ENCODE data around the gene EIF3CL.
"Not testable (repeated sequence)": the region's sequence is repeated elsewhere in the genome, so short reads cannot be mapped to it uniquely, and the experiment has no call there.

Gene EIF3CL

GRCh38 chr16:28403220-28404072 lies at the start of gene EIF3CL:
EIF3CL (minus strand) TSS chr16:28403841; CDS start chr16:28403618, 223 bp downstream.
- DNase-seq = not testable (repeated sequence)

DNA sequence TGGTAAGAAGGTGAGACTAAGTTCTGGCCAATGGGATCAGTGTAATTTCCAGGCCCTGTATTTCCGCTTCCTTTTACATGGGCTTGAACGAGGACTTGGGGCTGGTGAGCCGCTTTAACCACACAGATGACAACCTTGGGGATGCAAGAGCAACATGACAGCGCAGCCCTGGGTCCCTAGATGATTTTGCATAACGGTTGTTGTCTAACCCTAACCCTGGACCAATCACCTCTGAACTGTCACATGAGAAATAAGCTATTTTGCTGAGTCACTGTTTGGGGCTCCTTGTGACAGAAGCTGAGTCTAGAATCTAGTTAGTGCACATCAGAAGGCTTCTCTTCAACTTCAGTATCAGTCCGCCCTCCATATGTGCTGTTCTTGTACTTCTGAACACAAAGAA lies 43.4 kb upstream of the EIF3CL start:
- DNase-seq = not testable (repeated sequence)

- not testable (repeated sequence) for DNase-seq
Measured at GRCh38 chr16:28446388-28446787, 42.7 kb upstream of the EIF3CL start.

DNA sequence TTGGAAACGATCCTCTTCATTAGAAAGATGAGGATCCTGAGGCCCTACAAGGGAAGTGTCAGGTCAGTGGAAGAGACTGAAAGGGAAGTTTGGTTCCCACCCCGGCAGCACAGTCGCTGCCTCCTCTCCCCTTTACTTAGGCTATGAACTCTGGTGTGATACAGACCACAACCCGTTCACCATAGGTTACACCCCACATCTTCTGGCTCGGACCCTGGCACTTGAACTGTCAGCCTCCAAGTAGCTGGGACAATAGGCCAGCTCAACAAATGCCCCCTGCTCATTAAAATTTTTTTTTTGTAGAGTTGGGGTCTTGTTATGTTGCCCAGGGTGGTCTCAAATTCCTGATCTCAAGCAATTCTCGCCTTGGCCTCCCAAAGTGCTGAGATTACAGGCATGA lies 40.3 kb upstream of the EIF3CL start:
- not testable (repeated sequence) for DNase-seq

GRCh38 chr16:28438899-28439298 lies 35.3 kb upstream of the EIF3CL start:
- DNase-seq = not testable (repeated sequence)

GRCh38 chr16:28435340-28435739 lies 31.7 kb upstream of the EIF3CL start:
- not testable (repeated sequence) for DNase-seq

DNA sequence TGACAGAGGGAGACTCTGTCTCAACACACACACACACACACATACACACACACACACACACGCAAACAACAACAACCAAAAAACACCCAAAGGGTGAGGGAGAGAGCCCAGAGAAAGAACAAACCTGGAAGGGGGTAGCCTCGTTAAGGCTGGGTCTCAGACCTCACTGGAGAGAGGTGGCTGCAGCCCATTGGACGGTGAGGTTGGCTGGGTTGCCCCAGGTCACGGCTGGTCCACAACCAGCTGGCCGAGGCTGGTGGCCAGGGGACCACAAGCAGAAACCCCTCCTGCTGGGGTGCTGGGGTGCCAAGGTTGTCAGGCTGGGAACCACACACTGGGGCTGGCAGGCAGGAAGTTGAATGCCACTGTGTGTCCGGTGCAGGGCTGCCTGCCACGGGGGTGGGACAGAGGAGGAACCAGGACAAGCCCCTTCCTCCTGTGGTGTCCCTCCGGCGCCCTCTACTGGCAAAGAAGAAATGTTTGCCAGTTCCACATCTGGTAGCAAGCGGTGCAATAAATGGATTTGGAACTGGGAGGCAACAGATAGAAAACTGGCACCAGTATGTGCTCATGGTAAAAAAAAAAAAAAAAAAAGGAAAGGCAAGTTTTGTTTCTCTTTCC lies 22.5 kb upstream of the EIF3CL start:
- DNase-seq = not testable (repeated sequence)

DNA sequence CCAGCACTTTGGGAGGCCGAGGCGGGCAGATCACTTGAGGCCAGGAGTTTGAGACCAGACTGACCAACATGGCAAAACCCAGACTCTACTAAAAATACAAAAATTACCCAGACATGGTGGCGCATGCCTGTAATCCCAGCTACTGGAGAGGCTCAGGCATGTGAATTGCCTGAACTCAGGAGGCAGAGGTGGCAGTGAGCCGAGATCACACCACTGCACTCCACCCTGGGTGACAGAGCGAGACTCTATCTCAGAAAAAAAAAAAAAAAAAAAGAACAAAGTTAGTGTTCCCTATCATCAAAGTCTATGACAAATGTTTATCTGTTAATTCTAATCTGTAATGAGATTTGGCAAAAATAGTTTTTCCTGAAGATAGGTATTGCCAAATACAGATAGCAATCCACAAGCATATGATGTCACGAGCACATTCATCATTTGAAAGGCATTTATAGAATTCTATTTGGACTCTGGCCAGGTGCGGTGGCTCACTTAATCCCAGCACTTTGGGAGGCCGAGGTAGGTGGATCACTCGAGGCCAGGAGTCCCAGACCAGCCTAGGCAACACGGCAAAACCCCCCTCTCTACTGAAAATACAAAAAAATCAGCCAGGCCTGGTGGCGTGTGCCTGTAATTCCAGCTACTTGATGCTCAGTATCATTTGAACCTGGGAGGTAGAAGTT lies 17.6 kb upstream of the EIF3CL start:
- DNase-seq = not testable (repeated sequence)

- DNase-seq = not testable (repeated sequence)
Measured at GRCh38 chr16:28417033-28417432, 13.4 kb upstream of the EIF3CL start.

GRCh38 chr16:28414530-28414929 lies 10.9 kb upstream of the EIF3CL start:
- DNase-seq = not testable (repeated sequence)

DNA sequence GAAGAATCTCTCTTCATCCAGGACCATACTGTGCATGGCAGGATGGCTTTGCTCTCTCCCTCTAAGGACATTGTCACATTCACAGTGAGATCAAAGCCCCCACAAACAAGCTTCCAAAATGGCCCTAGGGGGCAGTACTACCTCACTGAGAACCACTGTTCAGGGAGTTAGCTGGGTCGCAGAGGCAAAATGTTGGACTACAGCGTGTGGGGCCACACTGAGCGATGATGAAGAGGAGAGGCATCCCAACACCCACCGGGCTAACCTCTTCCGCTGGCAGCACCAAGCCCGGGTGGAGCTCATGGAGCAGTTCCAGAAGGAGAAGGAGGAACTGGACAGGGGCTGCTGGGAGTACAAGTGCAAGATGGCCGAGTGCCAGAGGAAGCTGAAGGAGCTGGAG lies 9.9 kb upstream of the EIF3CL start:
- not testable (repeated sequence) for DNase-seq

GRCh38 chr16:28392054-28392453 lies 11.6 kb downstream of the EIF3CL start:
- DNase-seq = not testable (repeated sequence)

GRCh38 chr16:28382177-28382867 lies 21.3 kb downstream of the EIF3CL start:
- DNase-seq = not testable (repeated sequence)

GRCh38 chr16:28377822-28378221 lies 25.8 kb downstream of the EIF3CL start:
- DNase-seq = not testable (repeated sequence)

DNA sequence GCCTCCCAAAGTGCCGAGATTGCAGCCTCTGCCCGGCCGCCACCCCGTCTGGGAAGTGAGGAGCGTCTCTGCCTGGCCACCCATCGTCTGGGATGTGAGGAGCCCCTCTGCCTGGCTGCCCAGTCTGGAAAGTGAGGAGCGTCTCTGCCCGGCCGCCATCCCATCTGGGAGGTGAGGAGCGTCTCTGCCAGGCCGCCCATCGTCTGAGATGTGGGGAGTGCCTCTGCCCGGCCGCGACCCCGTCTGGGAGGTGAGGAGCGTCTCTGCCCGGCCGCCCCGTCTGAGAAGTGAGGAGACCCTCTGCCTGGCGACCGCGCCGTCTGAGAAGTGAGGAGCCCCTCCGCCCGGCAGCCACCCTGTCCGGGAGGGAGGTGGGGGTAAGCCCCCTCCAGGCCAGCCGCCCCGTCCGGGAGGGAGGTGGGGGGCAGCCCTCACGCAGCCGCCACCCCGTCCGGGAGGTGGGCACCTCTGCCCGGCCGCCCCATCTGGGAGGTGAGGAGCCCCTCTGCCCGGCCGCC lies 26.5 kb downstream of the EIF3CL start:
- DNase-seq = not testable (repeated sequence)

GRCh38 chr16:28375115-28375514 lies 28.5 kb downstream of the EIF3CL start:
- not testable (repeated sequence) for DNase-seq

GRCh38 chr16:28374281-28374680 lies 29.4 kb downstream of the EIF3CL start:
- DNase-seq = not testable (repeated sequence)

DNA sequence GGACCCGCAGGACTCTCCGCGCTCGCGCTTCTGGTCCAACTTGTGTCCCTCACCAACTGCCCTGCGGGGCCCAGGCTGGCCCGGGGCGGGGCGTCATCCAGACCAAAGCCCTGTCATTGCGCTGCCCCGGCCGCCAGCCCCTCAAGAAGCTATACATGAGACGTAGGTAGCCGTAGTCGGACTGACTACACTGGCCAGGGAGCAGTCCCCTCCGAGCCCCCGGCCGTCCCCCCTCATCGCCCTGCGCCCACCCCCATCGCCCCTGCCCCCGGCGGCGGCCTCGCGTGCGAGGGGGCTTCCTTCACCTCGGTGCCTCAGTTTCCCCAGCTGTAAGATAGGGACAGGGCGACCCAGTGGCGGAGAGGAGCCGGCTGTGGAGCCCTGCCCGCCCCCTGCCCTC lies 35.7 kb downstream of the EIF3CL start:
- DNase-seq = not testable (repeated sequence)

DNA sequence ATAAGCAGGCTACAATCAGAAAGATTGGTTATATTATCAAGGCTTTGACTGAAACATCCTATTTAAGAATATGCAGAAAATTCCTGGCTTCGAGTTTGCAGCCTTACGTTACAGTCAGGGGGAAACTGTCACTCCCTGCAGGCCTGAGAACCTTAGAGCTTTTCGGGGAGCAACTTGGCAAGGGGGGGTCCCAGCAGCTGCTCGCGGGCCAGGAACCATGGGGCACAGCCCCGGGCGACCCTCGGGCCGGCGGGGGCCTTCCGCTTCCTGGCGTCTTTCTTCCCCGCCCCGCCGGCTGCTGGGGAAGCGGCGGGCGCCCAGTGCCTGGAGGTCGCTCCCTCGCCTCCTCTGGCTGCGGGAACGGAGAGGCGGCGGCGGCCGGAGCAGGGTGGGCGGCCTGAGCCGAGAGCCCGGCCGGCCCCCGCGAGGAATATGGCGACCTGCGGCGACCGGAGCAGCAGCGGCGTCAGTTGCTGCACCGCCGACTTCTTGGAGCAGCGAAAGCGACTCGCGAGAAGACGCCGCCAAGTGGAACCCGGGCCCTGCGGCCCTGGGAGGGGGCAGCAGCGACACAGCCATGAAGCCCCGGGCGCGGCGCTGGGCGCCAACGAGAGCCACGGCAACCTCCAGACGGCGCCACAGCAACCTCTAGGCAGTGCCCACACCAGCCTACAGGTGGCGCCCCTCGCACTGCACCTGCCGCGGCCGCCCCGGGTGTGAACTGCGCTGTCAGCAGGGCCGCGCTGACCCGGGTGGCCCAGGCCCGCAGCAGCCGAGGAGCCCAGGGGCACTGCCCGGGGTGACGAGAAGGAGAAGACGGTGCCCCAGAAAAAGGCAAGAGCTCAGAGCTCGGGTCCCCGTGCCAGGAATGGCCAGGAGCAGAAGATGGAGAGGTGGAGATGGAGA lies 39.1 kb downstream of the EIF3CL start:
- not testable (repeated sequence) for DNase-seq

DNA sequence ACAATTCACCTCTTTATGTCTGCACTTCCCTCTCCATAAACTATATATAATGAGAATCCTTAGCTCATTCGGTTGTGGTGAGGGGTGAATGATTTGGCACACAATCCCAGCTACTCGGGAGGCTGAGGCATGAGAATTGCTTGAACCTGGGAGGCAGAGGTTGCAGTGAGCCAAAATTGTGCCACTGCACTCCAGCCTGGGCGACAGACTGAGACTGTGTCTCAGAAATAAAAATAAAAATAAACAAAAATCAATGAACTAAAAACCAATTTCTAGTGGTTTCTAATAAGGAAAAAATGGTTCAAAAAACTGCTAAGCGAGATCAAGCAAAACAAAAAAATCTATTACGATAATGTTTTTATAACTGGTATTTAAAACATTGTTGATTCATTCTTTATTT lies 40.2 kb downstream of the EIF3CL start, which contains the start of gene NPIPB6:
TSS of gene NPIPB6 (minus strand) at position 101 of the 400 bp plus-strand sequence. CDS start 686 bp downstream, outside the sequence.
- DNase-seq = not testable (repeated sequence)

DNA sequence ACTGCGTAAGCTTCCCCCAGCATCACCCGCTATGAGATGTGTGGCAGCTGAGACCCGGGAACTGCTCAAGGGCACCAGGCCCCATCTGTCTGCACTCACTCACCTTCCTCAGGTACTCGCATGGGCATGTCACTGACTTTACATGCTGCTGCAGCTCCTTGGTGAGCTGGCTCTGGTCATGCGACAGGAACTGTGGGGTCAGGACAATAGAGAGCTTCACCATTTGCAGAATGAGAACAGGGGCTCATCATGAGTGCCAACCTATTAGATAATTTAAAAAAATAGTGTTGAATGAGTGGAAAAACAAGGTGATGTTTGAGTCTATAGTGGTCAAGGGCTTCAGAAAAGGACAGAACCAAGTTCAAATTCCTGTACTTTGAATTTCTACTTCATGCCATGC lies 41.0 kb downstream of the EIF3CL start:
- not testable (repeated sequence) for DNase-seq

Measured in NCI-H2171 treated with DMSO at 0.1 percent for 48 hours (cell line).